Measurements from ENCODE around the gene ANKRD33. TPM values are rescaled to one million over a fixed set of nuclear protein-coding genes. Genes with fewer than 3 reads are reported as not detected.

The ANKRD33 gene
- total RNA-seq, 4 donors from 2014 or later, result 0.70 TPM; not detected in 3

- Histone ChIP-seq H3K27ac (peak overlapping the region; percentile 31 to 95 (median 70)), H3K9me3 (no peaks in the 10 kb centered on the region), H3K36me3 (peaks cover 0 to 17% (median 0%) of the 10 kb centered on the region in 3 donors), H3K4me3 (peak overlapping the region in 2 of 4 donors; percentile 28 to 51), H3K4me1 (peaks cover 13 to 69% (median 31%) of the 10 kb centered on the region in 3 donors), H3K27me3 (peaks cover 0 to 35% (median 3%) of the 10 kb centered on the region in 4 donors)
- no peak for TF ChIP-seq CTCF (IDR thresholded peaks at IDR 0.05)
- TF ChIP-seq POLR2A (IDR thresholded peaks at IDR 0.05), result no peak
- WGBS, 2 donors, result 44 to 69% methylated on average over 2 of the region's 8 CpGs
- intact Hi-C loops (cut with DNase I), result no loop called here
- no peak for DNase-seq
Observed at GRCh38 chr12:51911788-51912711, 24.1 kb downstream of the ANKRD33 start.

GRCh38 chr12:51913071-51914033 lies 25.4 kb downstream of the ANKRD33 start:
- Histone ChIP-seq H3K4me1 (peaks cover 8 to 73% (median 31%) of the 10 kb centered on the region in 3 donors), H3K4me3 (peak overlapping the region in 2 of 4 donors; percentile 28 to 51), H3K9me3 (no peaks in the 10 kb centered on the region), H3K36me3 (peaks cover 0 to 17% (median 0%) of the 10 kb centered on the region in 3 donors), H3K27ac (peak overlapping the region in 3 of 4 donors; percentile 48 to 95 (median 92)), H3K27me3 (peaks cover 0 to 22% (median 0%) of the 10 kb centered on the region in 4 donors)
- intact Hi-C loops (cut with DNase I), result no loop called here
- no peak for DNase-seq
- WGBS, 2 donors, result 77 to 84% methylated on average over 12 to 13 of the region's 30 CpGs
- TF ChIP-seq POLR2A (IDR thresholded peaks at IDR 0.05), result no peak
- no peak for TF ChIP-seq CTCF (IDR thresholded peaks at IDR 0.05)

GRCh38 chr12:51914034-51914923 lies 26.4 kb downstream of the ANKRD33 start:
- Histone ChIP-seq H3K4me3 (no peak overlapping the region), H3K27ac (peak overlapping the region in 1 of 4 donors; percentile 5), H3K4me1 (peaks cover 8 to 70% (median 31%) of the 10 kb centered on the region in 3 donors), H3K27me3 (peaks cover 0 to 13% (median 0%) of the 10 kb centered on the region in 4 donors), H3K9me3 (no peaks in the 10 kb centered on the region), H3K36me3 (peaks cover 0 to 25% (median 0%) of the 10 kb centered on the region in 3 donors)
- TF ChIP-seq CTCF (IDR thresholded peaks at IDR 0.05), result no peak
- no peak for TF ChIP-seq POLR2A (IDR thresholded peaks at IDR 0.05)
- 79 to 90% methylated on average over 11 to 13 of the region's 17 CpGs for WGBS, 2 donors
- intact Hi-C loops (cut with DNase I), result no loop called here
- no peak for DNase-seq

- 85 to 91% methylated on average over 15 to 20 of the region's 28 CpGs for WGBS, 2 donors
- peaks cover 0 to 25% (median 0%) of the 10 kb centered on the region in 3 donors for H3K36me3 ChIP-seq
- peaks cover 0 to 11% (median 0%) of the 10 kb centered on the region in 4 donors for H3K27me3 ChIP-seq
- H3K4me3 ChIP-seq, result no peak overlapping the region
- DNase-seq, result no peak
- no peaks in the 10 kb centered on the region for H3K9me3 ChIP-seq
- intact Hi-C loops (cut with DNase I), result no loop called here
- H3K4me1 ChIP-seq, result peaks cover 8 to 62% (median 31%) of the 10 kb centered on the region in 3 donors
- no peak overlapping the region for H3K27ac ChIP-seq
- TF ChIP-seq POLR2A (IDR thresholded peaks at IDR 0.05), result no peak
- TF ChIP-seq CTCF (IDR thresholded peaks at IDR 0.05), result no peak
Observed at GRCh38 chr12:51915003-51915625, 27.2 kb downstream of the ANKRD33 start.

Measured in esophagus squamous epithelium (tissue), 5 donors.